Fibroblast of skin of right biceps (primary cell): ENCODE measurements around the gene ATF7.
"Not testable (repeated sequence)": the region's sequence is repeated elsewhere in the genome, so short reads cannot be mapped to it uniquely, and the experiment has no call there.

Experiments
- DNase-seq: peaks from one replicate; pipeline ENCODE4 v3.0.0-alpha.2; 2013

The ATF7 gene

GRCh38 chr12:53625946-53626701, at the start of gene ATF7:
Gene ATF7 (minus strand): TSS chr12:53626382. CDS start chr12:53601000, 25,382 bp downstream.
- DNase-seq = peak; percentile 98

GRCh38 chr12:53674977-53675700, 49.0 kb upstream of the ATF7 start:
- no peak for DNase-seq

- DNase-seq = no peak
Measured at GRCh38 chr12:53670971-53671370, 44.8 kb upstream of the ATF7 start.

- DNase-seq = no peak
Measured at GRCh38 chr12:53670308-53670707, 44.1 kb upstream of the ATF7 start.

GRCh38 chr12:53667080-53667479, 40.9 kb upstream of the ATF7 start:
- DNase-seq = no peak

- no peak for DNase-seq
Measured at GRCh38 chr12:53664936-53665335, 38.8 kb upstream of the ATF7 start.

- no peak for DNase-seq
Measured at GRCh38 chr12:53664191-53664590, 38.0 kb upstream of the ATF7 start.

GRCh38 chr12:53660041-53660440, 33.9 kb upstream of the ATF7 start:
- DNase-seq = no peak

GRCh38 chr12:53659571-53659981, 33.4 kb upstream of the ATF7 start:
- no peak for DNase-seq

- DNase-seq = peak; percentile 57
Measured at GRCh38 chr12:53659011-53659551, 32.9 kb upstream of the ATF7 start.

GRCh38 chr12:53657041-53657440, 30.9 kb upstream of the ATF7 start:
- DNase-seq = no peak

GRCh38 chr12:53653595-53653994, 27.4 kb upstream of the ATF7 start:
- DNase-seq = no peak

GRCh38 chr12:53652366-53652765, 26.2 kb upstream of the ATF7 start:
- peak; percentile 59 for DNase-seq

- peak; percentile 30 for DNase-seq
Measured at GRCh38 chr12:53651737-53652136, 25.6 kb upstream of the ATF7 start.

GRCh38 chr12:53646300-53646699, 20.1 kb upstream of the ATF7 start:
- DNase-seq = not testable (repeated sequence)

- peak; percentile 53 for DNase-seq
Measured at GRCh38 chr12:53645165-53645564, 19.0 kb upstream of the ATF7 start.

- DNase-seq = no peak
Measured at GRCh38 chr12:53644133-53644532, 18.0 kb upstream of the ATF7 start.

- DNase-seq = no peak
Measured at GRCh38 chr12:53643232-53643979, 17.2 kb upstream of the ATF7 start.

- no peak for DNase-seq
Measured at GRCh38 chr12:53638057-53638456, 11.9 kb upstream of the ATF7 start.

- DNase-seq = no peak
Measured at GRCh38 chr12:53636641-53637040, 10.5 kb upstream of the ATF7 start.

- DNase-seq = not testable (repeated sequence)
Measured at GRCh38 chr12:53635708-53636107, 9.5 kb upstream of the ATF7 start.

GRCh38 chr12:53631721-53632120, 5.5 kb upstream of the ATF7 start:
- no peak for DNase-seq

GRCh38 chr12:53627919-53628318, 1.7 kb upstream of the ATF7 start:
- no peak for DNase-seq
